ENCODE data around the gene ANAPC10.

- TF ChIP-seq POLR2AphosphoS5 (IDR thresholded peaks at IDR 0.05; ENCODE audit: low read depth, low read length), result no peak
- no peak for TF ChIP-seq TAF1 (IDR thresholded peaks at IDR 0.05; ENCODE audit: low read depth, low read length)
Observed at GRCh38 chr4:145049241-145049640, 48.8 kb downstream of the ANAPC10 start.
